Progenitor cell of endocrine pancreas (in vitro differentiated cells): Measurements from ENCODE around the gene COQ8A. TPM values are rescaled to one million over a fixed set of nuclear protein-coding genes. Genes with fewer than 3 reads are reported as not detected.

Experiments used
- DNase-seq: peaks from one replicate; pipeline ENCODE4 v3.0.0; 2021; ENCODE audit warnings: low spot score; ENCODE audit not compliant: unreplicated experiment
- H3K27ac Mint-ChIP-seq: 2 replicates; pipeline ENCODE4 v1.8.0; 2021; ENCODE audit warnings: mild to moderate bottlenecking, moderate library complexity, mixed read lengths
- H3K27me3 Mint-ChIP-seq: 2 replicates; pipeline ENCODE4 v1.8.0; 2021; ENCODE audit warnings: mixed read lengths
- H3K36me3 Mint-ChIP-seq: 2 replicates; pipeline ENCODE4 v1.8.0; 2022; ENCODE audit warnings: mixed read lengths; ENCODE audit not compliant: insufficient read depth
- H3K4me1 Mint-ChIP-seq: 2 replicates; pipeline ENCODE4 v1.8.0; 2021; ENCODE audit warnings: low read depth, mixed read lengths
- H3K4me3 Mint-ChIP-seq: 2 replicates; pipeline ENCODE4 v1.8.0; 2021; ENCODE audit warnings: low read depth, mild to moderate bottlenecking, moderate library complexity, mixed read lengths
- H3K9me3 Mint-ChIP-seq: 2 replicates; pipeline ENCODE4 v1.8.0; 2021; ENCODE audit warnings: low read depth, mixed read lengths
- total RNA-seq: library from RNA; stranded (reverse); gene quantifications from 2 replicates; pipeline ENCODE4 v1.2.1, GENCODE V29; 2021
- TF ChIP-seq, protein P1 (sequence below): fragments of 200-600 bp; sonication (generic); IDR thresholded peaks from one replicate; pipeline ENCODE4 v1.5.0; 2021; ENCODE audit warnings: antibody characterized with exemption, mild to moderate bottlenecking; ENCODE audit not compliant: unreplicated experiment

Gene COQ8A
- total RNA-seq, 1 donor from 2014 or later = 31.0 TPM

DNA sequence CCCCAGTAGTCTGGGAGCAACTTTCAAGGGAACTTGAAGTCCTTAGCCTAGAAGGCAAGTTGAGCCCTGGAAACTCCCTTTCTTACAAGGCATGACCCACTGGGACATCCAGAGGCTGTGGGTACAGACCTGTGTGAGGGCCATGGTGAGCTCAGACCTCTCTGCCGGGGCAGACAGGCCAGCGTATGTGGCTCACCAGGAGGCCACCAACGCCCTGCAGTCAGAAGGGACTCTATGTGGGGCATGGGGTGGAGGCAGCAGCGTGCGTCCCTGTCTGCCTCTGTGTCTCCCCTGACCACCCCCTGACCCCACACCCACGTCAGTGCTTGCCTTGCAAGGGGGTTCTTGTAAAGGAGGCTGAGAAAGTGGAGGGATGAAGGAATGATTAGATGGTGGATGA is 10.8 kb downstream of the COQ8A start:
- Mint-ChIP-seq H3K27ac (no peak overlapping the region), H3K36me3 (peaks cover 4% of the 10 kb centered on the region), H3K9me3 (no peaks in the 10 kb centered on the region), H3K4me1 (peaks cover 13% of the 10 kb centered on the region), H3K4me3 (no peak overlapping the region), H3K27me3 (no peaks in the 10 kb centered on the region)
- TF ChIP-seq, protein P1, sequence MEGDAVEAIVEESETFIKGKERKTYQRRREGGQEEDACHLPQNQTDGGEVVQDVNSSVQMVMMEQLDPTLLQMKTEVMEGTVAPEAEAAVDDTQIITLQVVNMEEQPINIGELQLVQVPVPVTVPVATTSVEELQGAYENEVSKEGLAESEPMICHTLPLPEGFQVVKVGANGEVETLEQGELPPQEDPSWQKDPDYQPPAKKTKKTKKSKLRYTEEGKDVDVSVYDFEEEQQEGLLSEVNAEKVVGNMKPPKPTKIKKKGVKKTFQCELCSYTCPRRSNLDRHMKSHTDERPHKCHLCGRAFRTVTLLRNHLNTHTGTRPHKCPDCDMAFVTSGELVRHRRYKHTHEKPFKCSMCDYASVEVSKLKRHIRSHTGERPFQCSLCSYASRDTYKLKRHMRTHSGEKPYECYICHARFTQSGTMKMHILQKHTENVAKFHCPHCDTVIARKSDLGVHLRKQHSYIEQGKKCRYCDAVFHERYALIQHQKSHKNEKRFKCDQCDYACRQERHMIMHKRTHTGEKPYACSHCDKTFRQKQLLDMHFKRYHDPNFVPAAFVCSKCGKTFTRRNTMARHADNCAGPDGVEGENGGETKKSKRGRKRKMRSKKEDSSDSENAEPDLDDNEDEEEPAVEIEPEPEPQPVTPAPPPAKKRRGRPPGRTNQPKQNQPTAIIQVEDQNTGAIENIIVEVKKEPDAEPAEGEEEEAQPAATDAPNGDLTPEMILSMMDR = no peak
- DNase-seq = no peak

DNA sequence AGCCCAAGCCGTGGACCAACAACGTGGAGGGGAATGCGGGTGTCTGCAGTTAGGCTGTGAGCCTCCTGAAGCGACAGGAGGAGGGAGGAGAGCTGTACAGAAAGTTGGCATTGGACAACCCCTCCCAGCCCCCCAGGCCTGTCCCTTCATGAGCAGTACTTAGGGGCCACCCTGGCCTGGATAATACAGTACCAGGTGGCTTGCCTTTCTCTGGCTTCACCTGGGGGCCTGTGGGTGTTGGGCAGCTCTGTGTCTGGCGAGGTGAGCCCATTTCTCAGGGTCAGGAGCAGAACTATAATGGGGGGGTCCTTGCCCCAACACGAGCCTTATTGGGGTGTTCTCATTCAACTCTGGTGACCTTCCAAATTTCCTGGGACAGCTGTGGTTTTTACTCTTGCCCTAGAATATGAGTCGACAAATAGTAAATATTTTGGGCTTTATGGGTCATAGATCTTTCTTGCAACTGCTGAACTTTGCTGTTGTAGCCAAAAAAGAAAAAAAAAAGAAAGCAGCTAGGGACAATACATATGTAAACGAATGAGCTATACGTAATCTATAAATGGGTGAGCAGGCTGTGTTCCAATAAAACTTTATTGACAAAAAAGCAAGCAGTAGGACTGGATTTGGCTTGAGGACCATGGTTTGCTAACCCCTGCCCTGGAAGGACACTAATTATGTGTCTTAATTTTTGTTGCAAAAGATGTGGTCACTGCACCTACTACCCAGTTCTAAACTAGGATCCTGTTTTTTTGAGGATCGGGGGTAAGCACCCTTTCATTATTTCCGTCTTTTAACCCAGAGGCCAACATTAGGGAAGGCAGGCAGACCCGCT is 11.4 kb downstream of the COQ8A start:
- H3K4me3 Mint-ChIP-seq = no peak overlapping the region
- peaks cover 4% of the 10 kb centered on the region for H3K36me3 Mint-ChIP-seq
- H3K27me3 Mint-ChIP-seq = no peaks in the 10 kb centered on the region
- H3K27ac Mint-ChIP-seq = no peak overlapping the region
- TF ChIP-seq, protein P1 = no peak
- peaks cover 7% of the 10 kb centered on the region for H3K4me1 Mint-ChIP-seq
- no peaks in the 10 kb centered on the region for H3K9me3 Mint-ChIP-seq
- DNase-seq = no peak

DNA sequence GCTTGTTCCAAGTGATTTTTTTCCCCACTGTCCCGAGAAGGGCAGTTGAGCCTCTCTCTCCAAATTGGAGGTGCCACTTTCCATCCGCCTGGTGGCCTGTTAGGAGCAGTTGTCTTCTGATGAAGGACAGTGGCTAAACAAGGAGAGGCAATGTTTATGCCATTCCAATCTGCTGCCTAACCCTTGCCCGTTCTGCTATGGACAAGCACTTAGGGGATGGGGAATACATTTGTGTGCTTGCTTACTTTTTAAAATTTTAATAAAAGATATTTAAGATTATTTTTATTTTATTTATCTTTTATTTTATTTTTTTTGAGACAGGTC is 12.0 kb downstream of the COQ8A start:
- H3K4me1 Mint-ChIP-seq = peaks cover 1% of the 10 kb centered on the region
- H3K27ac Mint-ChIP-seq = no peak overlapping the region
- H3K4me3 Mint-ChIP-seq = no peak overlapping the region
- H3K9me3 Mint-ChIP-seq = no peaks in the 10 kb centered on the region
- peaks cover 4% of the 10 kb centered on the region for H3K36me3 Mint-ChIP-seq
- DNase-seq = no peak
- TF ChIP-seq, protein P1 = no peak
- no peaks in the 10 kb centered on the region for H3K27me3 Mint-ChIP-seq

DNA sequence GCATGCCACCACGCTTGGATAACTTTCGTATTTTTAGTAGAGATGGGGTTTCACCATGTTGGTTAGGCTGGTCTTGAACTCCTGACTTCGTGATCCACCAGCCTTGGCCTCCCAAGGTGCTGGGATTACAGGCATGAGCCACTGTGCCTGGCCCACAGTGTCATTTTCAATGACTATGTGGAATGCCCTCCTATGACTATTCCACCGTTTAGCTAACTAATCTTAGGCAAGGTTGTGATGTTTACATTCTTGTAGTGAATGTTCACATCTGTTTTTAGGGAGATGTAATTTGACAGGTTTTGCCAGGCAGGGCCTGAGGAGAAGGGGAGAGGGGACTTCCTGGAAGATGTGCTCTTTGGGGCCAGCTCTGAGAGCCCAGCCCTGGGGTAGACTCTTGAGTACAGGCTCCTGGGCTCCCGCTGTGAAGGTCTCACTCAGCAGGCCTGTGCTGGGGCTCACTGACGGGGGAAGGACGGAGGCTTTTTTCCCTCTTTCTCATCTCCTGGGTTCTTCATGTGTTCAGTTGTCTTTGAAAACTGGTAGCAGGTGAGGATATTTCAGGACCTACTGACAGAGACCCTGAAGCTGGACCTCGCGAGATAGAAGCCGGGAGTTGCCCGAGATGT is 13.2 kb downstream of the COQ8A start:
- H3K9me3 Mint-ChIP-seq = no peaks in the 10 kb centered on the region
- H3K4me1 Mint-ChIP-seq = peaks cover 2% of the 10 kb centered on the region
- TF ChIP-seq, protein P1 = no peak
- no peak overlapping the region for H3K27ac Mint-ChIP-seq
- no peak overlapping the region for H3K4me3 Mint-ChIP-seq
- peaks cover 10% of the 10 kb centered on the region for H3K36me3 Mint-ChIP-seq
- no peak for DNase-seq
- H3K27me3 Mint-ChIP-seq = no peaks in the 10 kb centered on the region

DNA sequence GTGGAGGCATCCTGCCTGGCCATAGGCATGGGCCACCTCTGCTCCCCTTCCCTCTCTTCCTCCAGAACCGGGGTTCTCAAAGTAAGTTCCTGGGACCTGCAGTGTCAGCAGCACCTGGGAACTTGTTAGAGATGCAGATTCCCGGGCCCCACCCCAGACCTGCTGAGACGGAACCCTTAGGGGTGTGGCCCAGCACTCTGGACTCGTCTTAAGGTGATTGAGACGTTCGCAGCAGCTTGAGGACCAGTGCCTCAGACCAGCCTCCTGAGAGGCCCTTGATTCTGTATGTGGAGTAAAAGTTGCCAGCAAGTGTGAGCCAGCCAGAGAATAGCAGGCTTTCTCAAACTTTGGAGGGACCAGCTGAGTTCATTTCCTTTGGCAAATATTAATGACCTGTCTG is 14.2 kb downstream of the COQ8A start:
- no peaks in the 10 kb centered on the region for H3K27me3 Mint-ChIP-seq
- no peaks in the 10 kb centered on the region for H3K9me3 Mint-ChIP-seq
- H3K27ac Mint-ChIP-seq = peak overlapping the region; percentile 14
- H3K36me3 Mint-ChIP-seq = peaks cover 12% of the 10 kb centered on the region
- H3K4me1 Mint-ChIP-seq = peaks cover 2% of the 10 kb centered on the region
- no peak overlapping the region for H3K4me3 Mint-ChIP-seq
- no peak for DNase-seq
- TF ChIP-seq, protein P1 = no peak
